Astrocyte of the spinal cord (primary cell): Measurements from ENCODE around the gene ASCL5.

Experiments
- DNase-seq: peaks from one replicate; pipeline ENCODE4 v3.0.0; 2011; ENCODE audit warnings: low read depth, low spot score
- H3K4me3 ChIP-seq: 2 replicates; pipeline ENCODE4 v1.5.1; 2011; ENCODE audit warnings: low read depth, mild to moderate bottlenecking, low read length, moderate library complexity
- in situ Hi-C: cut with HindIII; loops from 2 replicates; pipeline ENCODE4 v1.10.0; 2017; ENCODE audit warnings: low sequenced_read_pairs
- TF ChIP-seq, protein P1 (sequence below): IDR thresholded peaks from 2 replicates; pipeline ENCODE4 v1.5.1; 2012; ENCODE audit warnings: low read depth, mild to moderate bottlenecking, low read length, inconsistent platforms

The ASCL5 gene

DNA sequence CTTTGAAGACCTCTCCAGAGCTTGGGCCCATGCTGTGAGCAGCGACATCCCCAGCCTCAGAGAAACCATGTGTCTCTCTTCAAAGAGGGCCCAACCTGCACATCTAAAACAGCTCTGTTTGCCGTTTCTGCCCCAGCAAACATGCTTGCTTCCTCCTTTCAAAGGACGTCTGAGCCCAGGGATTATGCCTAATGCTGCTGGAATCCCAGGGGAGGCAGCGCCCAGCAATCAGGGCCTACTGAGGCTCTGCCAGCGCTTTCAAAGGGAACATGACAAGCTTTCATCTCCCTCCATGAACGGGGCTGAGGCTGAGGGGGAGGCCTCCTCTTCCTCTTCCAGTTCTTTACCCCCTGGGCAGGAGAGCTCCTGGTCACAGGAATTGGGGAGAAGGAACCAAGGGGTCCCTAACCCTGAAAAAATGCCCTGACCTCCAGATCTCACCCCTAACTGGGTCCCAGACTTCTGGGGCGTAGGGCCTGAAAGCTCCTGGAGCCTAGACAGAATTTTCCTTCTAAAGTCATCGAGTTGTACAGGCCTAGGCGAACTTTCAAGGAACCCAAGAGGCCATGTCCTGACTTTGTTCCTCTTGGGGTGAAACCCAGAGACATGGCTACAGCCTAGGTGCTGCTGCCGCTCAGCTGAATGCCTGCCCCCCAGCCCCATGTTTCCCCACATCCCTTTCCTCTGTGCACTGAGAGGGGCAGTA, 13.4 kb upstream of the ASCL5 start:
- no peak for DNase-seq
- H3K4me3 ChIP-seq, result no peak overlapping the region
- TF ChIP-seq, protein P1, sequence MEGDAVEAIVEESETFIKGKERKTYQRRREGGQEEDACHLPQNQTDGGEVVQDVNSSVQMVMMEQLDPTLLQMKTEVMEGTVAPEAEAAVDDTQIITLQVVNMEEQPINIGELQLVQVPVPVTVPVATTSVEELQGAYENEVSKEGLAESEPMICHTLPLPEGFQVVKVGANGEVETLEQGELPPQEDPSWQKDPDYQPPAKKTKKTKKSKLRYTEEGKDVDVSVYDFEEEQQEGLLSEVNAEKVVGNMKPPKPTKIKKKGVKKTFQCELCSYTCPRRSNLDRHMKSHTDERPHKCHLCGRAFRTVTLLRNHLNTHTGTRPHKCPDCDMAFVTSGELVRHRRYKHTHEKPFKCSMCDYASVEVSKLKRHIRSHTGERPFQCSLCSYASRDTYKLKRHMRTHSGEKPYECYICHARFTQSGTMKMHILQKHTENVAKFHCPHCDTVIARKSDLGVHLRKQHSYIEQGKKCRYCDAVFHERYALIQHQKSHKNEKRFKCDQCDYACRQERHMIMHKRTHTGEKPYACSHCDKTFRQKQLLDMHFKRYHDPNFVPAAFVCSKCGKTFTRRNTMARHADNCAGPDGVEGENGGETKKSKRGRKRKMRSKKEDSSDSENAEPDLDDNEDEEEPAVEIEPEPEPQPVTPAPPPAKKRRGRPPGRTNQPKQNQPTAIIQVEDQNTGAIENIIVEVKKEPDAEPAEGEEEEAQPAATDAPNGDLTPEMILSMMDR, result no peak
- in situ Hi-C loops, result no loop called here

GRCh38 chr1:201139756-201140155, 12.8 kb upstream of the ASCL5 start:
- no peak for DNase-seq
- in situ Hi-C loops, result no loop called here

GRCh38 chr1:201139306-201139705, 12.3 kb upstream of the ASCL5 start:
- in situ Hi-C loops, result no loop called here
- DNase-seq, result no peak
- no peak overlapping the region for H3K4me3 ChIP-seq
- TF ChIP-seq, protein P1, result no peak

More at GRCh38 chr1:201139756-201140155, 12.8 kb upstream of the ASCL5 start:
- no peak overlapping the region for H3K4me3 ChIP-seq
- TF ChIP-seq, protein P1, result no peak

GRCh38 chr1:201138311-201138840, 11.4 kb upstream of the ASCL5 start:
- TF ChIP-seq, protein P1, result no peak
- no peak overlapping the region for H3K4me3 ChIP-seq
- in situ Hi-C loops, result no loop called here
- DNase-seq, result no peak

GRCh38 chr1:201137579-201138310, 10.8 kb upstream of the ASCL5 start:
- DNase-seq, result peak; percentile 93
- TF ChIP-seq, protein P1, result no peak
- in situ Hi-C loops, result no loop called here

GRCh38 chr1:201137024-201137392, 10.0 kb upstream of the ASCL5 start:
- no peak overlapping the region for H3K4me3 ChIP-seq
- DNase-seq, result no peak
- in situ Hi-C loops, result no loop called here
- TF ChIP-seq, protein P1, result no peak

More at GRCh38 chr1:201137579-201138310, 10.8 kb upstream of the ASCL5 start:
- no peak overlapping the region for H3K4me3 ChIP-seq
